HG03457 (cell line): ENCODE results near the gene RANGAP1.

ENCODE experiments used
- ATAC-seq: cut with Tn5 transposase; IDR thresholded peaks from one replicate; pipeline ENCODE4 v1.9.1; 2021; ENCODE audit warnings: moderate number of reproducible peaks; ENCODE audit not compliant: unreplicated experiment

The RANGAP1 gene

GRCh38 chr22:41238570-41239442, 47.2 kb downstream of the RANGAP1 start:
- ATAC-seq = no peak

DNA sequence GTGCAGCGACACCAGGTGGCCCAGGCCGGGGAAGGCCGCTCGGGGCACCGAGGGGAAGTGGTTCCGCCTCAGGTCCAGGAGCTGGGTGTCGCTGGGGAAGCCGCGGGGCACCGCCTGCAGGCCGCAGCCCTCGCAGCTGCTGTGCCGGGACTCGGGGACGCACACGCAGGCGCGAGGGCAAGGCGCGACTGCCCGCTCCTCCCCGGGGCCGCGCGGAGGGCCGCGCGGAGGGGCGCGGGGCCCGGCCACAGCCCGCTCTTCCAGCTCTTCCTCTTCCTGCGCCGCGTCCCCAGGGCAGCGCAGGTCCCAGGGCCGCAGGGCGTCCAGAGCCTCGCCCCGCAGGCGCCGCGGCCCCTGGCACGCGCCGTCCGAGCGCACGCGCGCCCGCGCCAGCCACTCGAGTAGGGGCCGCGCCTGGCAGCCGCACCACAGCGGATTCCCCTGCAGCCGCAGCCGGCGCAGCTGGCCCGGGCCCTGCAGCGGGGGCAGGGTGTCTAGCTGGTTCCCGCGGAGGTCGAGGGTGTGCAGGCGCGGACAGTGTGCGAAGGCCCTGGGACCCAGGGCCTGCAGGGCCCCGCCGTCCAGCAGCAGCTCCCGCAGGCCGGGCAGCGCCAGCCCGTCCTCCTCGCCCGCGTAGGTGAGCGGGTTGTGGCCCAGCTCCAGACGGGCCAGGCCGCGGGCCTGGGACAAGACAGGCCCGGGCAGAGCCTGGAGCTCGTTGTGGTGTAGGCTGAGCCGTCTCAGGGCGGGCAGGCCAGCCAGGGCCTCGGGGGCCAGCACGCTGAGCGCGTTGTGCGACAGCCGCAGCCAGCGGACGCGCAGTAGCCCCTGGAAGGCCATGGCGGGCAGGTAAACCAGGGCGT, 48.0 kb downstream of the RANGAP1 start:
- ATAC-seq = no peak

GRCh38 chr22:41237036-41237706, 48.8 kb downstream of the RANGAP1 start:
- ATAC-seq = no peak

GRCh38 chr22:41234815-41235695, 50.9 kb downstream of the RANGAP1 start:
- no peak for ATAC-seq

DNA sequence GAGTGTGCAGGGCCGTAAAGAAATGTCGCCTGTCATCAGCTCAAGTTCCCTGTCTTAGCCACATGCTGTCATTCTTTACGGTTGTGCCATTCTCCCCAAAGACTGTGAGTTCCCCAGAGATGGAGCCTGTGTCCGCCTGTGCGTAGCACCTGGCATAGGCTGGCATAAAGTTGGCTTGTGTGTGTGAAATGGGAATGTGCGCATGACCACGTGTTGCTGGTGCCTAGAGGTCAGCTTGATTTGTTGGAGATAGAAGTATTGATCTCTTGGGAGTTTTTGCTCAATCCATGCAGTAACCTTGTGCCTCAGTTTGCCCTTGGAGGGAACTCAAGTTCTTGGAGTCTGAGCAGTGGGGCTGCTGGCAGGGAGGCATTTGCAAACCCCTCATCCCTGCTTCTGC, 54.6 kb downstream of the RANGAP1 start:
- no peak for ATAC-seq

DNA sequence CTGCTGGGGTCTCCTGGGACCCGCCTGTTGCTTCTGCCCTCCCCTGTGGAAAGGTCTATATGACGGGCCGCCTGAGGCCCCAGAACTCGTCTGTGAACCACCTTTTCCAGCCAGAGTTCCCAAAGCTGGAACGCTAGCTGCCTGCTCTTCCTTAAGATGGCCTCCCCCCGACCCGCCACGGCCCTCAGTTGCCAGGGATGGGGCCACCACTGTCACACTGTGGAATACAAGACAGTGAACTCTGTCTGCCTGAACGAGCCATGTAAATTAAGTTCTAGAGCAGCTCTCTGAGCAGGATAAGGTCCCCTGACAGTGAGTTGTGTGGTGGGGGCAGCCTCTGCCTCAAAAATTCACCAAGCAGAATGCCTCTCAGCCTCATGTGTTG, 55.6 kb downstream of the RANGAP1 start:
- ATAC-seq = no peak

DNA sequence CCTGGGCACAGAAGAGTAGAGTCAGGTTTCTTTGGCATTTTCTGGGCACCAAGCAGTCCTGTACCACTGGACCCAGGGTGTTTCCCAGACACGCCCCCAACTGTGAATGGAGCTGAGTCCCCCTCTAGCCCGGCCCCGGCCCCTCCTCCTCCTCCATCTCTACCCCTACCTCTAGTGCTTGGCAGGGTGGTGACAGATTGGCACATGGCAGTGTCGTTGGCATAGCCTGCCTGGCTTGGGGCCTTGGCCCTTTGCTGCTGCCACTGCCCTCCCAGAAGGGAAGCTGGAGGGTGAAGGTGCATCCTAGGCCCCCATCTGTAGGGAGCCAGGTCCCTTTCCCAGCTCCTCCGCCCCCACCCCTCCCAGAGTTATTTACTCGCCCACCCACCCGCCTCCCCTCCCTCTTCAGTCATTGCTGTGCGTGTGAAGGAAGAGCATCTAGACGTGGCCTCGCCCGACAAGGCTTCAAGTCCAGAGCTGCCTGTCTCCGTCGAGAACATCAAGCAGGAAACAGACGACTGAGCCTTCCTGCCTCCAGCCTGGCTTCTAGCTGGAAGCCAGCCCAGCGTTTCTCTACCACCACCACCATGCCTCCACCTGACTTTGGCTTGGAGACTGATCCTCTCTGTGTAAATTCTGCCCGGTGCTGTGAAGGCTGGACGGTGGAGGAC, 56.1 kb downstream of the RANGAP1 start:
- no peak for ATAC-seq

DNA sequence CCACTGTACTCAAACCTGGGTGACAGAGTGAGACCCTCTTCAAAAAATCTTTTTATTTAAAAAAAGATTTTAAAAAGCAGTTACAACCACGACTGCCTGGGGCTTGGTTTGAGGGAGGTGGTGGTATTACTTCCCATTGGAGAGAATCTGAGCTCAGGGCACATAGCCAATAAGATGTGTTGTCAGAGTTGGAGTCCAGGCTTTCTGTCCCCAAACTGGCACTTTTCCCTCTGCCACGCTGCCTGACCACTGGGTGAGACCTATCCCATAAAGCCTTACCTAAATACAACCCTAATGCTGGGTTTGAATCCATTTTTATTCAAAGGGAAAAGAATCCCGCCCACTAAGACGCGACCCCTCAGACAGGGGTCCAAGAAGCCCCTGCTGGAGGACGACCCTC, 56.8 kb downstream of the RANGAP1 start:
- no peak for ATAC-seq

- no peak for ATAC-seq
These were observed 59.0 kb downstream of the RANGAP1 start for GRCh38 chr22:41226723-41227655.

DNA sequence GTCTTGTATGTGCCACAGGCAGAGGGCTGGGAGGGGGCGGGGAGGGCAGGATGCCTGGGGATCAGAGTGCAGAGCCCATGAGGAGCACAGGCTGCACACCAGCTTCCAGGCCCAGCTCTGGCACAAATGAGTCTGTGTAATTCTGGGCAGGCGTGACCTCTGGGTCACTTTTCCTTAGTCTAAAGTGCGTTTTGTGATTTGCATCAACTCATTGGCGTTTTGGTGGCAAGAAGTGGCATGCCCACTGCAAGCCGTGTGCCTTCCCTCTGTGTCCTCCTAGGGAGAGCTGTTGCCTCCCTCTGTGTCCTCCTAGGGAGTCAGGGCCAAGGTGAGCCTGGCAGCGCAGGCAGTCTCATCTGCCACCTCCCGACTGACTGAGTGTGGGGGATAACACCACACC, 62.5 kb downstream of the RANGAP1 start:
- no peak for ATAC-seq

GRCh38 chr22:41222846-41223507, 63.0 kb downstream of the RANGAP1 start:
- ATAC-seq = no peak

DNA sequence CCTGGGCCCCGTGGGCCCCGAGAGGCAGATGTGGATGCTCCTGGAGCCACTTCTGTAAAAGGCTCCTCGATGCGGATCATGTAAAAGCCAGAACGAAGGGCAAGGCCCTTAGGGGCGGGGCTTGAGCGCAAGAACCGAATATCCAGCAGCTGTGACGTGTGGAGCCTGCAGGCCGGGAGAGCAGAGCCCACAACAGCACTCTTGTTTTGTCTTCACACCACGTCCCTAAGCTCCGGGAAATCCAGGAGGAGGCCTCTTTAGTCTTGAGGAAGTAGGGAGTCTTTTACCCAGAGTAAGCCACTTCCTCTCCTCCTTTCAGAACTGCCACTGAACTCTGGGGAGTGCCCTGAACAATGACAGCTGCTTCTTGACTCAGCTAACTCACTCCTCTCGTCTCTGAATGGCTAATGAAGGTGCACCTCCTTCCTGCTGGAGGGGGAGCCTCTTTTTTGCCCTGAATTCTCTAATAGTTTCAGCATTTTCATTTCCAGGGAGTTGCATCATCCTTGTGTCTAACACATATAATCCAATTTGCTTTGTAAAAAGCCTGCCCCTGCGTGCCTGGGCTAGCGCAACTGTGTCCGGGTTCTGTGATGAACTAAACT, 68.3 kb downstream of the RANGAP1 start:
- ATAC-seq = no peak

GRCh38 chr22:41216984-41217383, 69.0 kb downstream of the RANGAP1 start:
- ATAC-seq = no peak

GRCh38 chr22:41215926-41216325, 70.1 kb downstream of the RANGAP1 start:
- no peak for ATAC-seq

- ATAC-seq = no peak
These were observed 70.6 kb downstream of the RANGAP1 start for GRCh38 chr22:41215409-41215808.

GRCh38 chr22:41206719-41207118, 79.3 kb downstream of the RANGAP1 start:
- no peak for ATAC-seq

GRCh38 chr22:41204992-41205900, 80.7 kb downstream of the RANGAP1 start, which contains the start of gene L3MBTL2:
TSS of gene L3MBTL2 (plus strand) at chr22:41205312. CDS start at chr22:41205363, 51 bp downstream.
- peak; percentile 88 for ATAC-seq
